Prostate gland (tissue), 2 donors: ENCODE results near the gene DNAJC1.
A peak's percentile ranks its signal among the peaks of the same experiment; 100 is the strongest.

Experiments used
- POLR2A ChIP-seq: fragments of 450-650 bp; IDR thresholded peaks from one replicate; pipeline ENCODE4 v1.6.1; 2016; ENCODE audit warnings: antibody characterized with exemption, mild to moderate bottlenecking
- POLR2AphosphoS5 ChIP-seq: sonication (generic); formaldehyde crosslinking; IDR thresholded peaks from one replicate; pipeline ENCODE4 v1.6.1; 2017; ENCODE audit warnings: antibody characterized with exemption
- TF ChIP-seq, protein P1 (sequence below), 4 experiments: fragments of 200-600 bp in 2 of 4; fragments of 450-650 bp in 2 of 4; sonication (generic) in 2 of 4; IDR thresholded peaks; 1 replicate in 3 of 4; 2 replicates in 1 of 4; pipeline ENCODE4 v1.5.1; 2016 to 2019; ENCODE audit warnings: antibody characterized with exemption in 4 of 4, mild to moderate bottlenecking in 2 of 4, moderate library complexity in 2 of 4

DNA sequence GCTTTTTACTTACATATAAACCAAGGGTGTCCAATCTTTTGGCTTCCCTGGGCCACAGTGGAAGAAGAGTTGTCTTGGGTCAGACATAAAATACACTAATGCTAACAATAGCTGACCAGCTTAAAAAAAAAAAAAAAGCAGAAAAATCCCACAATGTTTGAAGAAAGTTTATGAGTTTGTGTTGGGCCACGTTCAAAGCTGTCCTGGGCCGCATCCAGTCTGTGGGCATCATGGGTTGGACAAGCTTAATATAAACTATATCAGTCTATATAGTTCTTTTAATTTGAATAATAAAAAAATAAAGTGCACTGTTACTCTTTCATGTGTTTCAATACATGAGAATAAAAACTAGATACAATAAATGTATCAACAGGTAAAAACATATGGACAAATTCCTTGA is 179.9 kb downstream of the DNAJC1 start:
- TF ChIP-seq POLR2A (no peak), POLR2AphosphoS5 (peak; percentile 43)
- TF ChIP-seq, protein P1, sequence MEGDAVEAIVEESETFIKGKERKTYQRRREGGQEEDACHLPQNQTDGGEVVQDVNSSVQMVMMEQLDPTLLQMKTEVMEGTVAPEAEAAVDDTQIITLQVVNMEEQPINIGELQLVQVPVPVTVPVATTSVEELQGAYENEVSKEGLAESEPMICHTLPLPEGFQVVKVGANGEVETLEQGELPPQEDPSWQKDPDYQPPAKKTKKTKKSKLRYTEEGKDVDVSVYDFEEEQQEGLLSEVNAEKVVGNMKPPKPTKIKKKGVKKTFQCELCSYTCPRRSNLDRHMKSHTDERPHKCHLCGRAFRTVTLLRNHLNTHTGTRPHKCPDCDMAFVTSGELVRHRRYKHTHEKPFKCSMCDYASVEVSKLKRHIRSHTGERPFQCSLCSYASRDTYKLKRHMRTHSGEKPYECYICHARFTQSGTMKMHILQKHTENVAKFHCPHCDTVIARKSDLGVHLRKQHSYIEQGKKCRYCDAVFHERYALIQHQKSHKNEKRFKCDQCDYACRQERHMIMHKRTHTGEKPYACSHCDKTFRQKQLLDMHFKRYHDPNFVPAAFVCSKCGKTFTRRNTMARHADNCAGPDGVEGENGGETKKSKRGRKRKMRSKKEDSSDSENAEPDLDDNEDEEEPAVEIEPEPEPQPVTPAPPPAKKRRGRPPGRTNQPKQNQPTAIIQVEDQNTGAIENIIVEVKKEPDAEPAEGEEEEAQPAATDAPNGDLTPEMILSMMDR (IDR thresholded peaks at IDR 0.05) = no peak
